Measurements from ENCODE around the gene PCDHA11.
"Not testable (repeated sequence)": the region's sequence is repeated elsewhere in the genome, so short reads cannot be mapped to it uniquely, and the experiment has no call there.

PCDHA11 gene

GRCh38 chr5:140868721-140869554 is at the start of gene PCDHA11:
Gene PCDHA11, plus strand, starts transcription at chr5:140868957. Its CDS starts 147 bp downstream, at chr5:140869104.
- in situ Hi-C loops (cut with MboI; ENCODE audit: low sequenced_read_pairs): no loop called here

DNA sequence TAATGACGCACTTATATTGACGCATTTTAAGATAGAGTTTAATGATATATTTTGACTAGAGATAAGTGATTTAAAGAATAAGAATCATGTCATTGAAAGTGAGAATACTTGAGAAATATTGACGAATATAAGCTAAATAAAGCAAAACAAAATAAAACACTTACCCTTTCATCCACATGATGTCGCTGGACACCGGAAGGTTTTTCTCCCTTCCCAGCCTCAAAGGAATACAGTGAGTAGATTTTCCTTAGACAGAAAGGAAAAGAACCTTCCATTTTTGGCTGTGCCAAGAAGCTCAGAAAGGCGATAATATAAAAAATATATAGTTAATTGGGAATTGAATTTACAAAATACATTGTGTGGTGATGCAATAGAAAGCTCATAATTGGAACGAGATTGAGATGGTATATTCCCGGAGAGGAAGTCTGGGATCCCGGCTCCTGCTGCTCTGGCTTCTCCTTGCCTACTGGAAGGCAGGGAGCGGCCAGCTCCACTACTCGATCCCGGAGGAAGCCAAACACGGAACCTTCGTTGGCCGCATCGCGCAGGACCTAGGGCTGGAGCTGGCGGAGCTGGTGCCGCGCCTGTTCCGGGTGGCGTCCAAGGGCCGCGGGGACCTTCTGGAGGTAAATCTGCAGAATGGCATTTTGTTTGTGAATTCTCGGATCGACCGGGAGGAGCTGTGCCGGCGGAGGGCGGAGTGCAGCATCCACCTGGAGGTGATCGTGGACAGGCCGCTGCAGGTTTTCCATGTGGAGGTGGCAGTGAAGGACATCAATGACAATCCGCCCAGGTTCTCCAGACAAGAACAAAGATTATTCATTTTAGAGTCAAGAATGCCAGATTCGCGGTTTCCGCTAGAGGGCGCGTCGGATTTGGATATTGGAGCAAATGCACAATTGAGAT is 47.1 kb upstream of the PCDHA11 start, which contains the start of gene PCDHA5:
Gene PCDHA5 (plus strand): TSS at position 239 of the 906 bp plus-strand sequence.
- in situ Hi-C loops (cut with MboI; ENCODE audit: low sequenced_read_pairs): no loop called here

DNA sequence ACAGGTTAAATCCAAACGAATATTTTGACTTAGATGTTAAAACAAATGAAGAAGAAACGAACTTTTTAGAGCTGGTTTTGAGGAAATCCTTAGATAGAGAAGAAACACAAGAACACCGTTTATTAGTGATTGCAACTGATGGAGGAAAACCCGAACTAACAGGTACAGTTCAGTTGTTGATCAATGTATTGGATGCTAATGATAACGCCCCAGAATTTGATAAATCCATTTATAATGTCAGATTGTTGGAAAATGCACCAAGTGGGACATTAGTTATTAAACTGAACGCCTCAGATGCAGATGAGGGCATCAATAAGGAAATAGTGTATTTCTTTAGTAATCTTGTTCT is 46.5 kb upstream of the PCDHA11 start:
- in situ Hi-C loops (cut with MboI; ENCODE audit: low sequenced_read_pairs): no loop called here

GRCh38 chr5:140822969-140823368 is 45.8 kb upstream of the PCDHA11 start:
- in situ Hi-C loops (cut with MboI; ENCODE audit: low sequenced_read_pairs): not testable (repeated sequence)

- in situ Hi-C loops (cut with MboI; ENCODE audit: low sequenced_read_pairs): no loop called here
These were observed 45.3 kb upstream of the PCDHA11 start for GRCh38 chr5:140823475-140823874.

DNA sequence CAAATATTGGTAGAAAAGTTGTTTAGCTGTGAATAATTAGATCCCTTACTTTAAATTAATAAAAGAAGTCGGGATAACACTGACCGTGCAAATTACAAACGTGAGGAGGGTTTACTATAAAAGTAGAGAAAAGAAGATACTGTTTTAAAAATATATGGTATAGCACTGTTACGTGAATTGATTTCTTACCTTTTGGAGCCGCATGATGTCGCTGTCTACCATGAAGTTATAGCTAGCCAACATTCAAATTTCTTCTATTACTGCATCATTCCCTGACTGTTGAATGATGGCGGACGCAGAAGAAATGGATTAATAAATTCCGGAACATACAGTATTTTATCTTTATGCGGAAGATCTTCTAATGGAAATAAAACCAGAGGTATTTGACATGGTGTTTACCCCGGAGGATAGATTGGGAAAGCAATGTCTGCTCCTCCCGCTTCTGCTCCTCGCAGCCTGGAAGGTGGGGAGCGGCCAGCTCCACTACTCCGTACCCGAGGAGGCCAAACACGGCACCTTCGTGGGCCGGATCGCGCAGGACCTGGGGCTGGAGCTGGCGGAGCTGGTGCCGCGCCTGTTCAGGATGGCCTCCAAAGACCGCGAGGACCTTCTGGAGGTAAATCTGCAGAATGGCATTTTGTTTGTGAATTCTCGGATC is 40.9 kb upstream of the PCDHA11 start, which contains the start of gene PCDHA6:
Gene PCDHA6 (plus strand): TSS at position 257 of the 658 bp plus-strand sequence. CDS start 132 bp downstream, at position 389.
- in situ Hi-C loops (cut with MboI; ENCODE audit: low sequenced_read_pairs): no loop called here

DNA sequence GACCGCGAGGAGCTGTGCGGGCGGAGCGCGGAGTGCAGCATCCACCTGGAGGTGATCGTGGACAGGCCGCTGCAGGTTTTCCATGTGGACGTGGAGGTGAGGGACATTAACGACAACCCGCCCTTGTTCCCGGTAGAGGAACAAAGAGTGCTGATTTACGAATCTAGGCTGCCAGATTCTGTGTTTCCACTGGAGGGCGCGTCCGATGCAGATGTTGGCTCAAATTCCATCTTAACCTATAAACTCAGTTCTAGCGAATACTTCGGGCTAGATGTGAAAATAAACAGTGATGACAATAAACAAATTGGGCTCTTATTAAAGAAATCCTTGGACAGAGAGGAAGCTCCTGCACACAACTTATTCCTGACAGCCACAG is 40.4 kb upstream of the PCDHA11 start:
- in situ Hi-C loops (cut with MboI; ENCODE audit: low sequenced_read_pairs): no loop called here

DNA sequence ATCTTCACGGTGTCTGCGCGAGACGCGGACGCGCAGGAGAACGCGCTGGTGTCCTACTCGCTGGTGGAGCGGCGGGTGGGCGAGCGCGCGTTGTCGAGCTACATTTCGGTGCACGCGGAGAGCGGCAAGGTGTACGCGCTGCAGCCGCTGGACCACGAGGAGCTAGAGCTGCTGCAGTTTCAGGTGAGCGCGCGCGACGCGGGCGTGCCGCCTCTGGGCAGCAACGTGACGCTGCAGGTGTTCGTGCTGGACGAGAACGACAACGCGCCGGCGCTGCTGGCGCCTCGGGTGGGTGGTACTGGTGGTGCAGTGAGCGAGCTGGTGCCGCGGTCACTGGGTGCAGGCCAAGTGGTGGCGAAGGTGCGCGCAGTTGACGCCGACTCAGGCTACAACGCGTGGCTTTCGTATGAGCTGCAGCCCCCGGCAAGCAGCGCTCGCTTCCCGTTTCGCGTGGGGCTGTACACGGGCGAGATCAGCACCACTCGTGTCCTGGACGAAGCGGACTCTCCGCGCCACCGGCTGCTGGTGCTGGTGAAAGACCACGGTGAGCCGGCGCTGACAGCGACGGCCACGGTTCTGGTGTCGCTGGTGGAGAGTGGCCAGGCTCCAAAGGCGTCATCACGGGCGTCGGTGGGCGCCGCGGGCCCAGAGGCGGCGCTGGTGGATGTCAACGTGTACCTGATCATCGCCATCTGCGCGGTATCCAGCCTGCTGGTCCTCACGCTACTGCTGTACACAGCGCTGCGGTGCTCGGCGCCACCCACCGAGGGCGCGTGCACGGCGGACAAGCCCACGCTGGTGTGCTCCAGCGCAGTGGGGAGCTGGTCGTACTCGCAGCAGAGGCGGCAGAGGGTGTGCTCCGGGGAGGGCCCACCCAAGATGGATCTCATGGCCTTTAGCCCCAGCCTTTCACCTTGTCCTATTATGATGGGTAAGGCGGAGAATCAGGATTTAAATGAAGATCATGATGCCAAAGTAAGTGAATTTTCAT is 39.0 kb upstream of the PCDHA11 start:
- in situ Hi-C loops (cut with MboI; ENCODE audit: low sequenced_read_pairs): not testable (repeated sequence)

GRCh38 chr5:140833993-140834392 is 34.8 kb upstream of the PCDHA11 start, which contains the start of gene PCDHA7:
Gene PCDHA7, plus strand, starts transcription at chr5:140834269. Its CDS starts 115 bp downstream, at chr5:140834384.
- in situ Hi-C loops (cut with MboI; ENCODE audit: low sequenced_read_pairs): no loop called here

- in situ Hi-C loops (cut with MboI; ENCODE audit: low sequenced_read_pairs): not testable (repeated sequence)
These were observed 34.2 kb upstream of the PCDHA11 start for GRCh38 chr5:140834439-140835008.

DNA sequence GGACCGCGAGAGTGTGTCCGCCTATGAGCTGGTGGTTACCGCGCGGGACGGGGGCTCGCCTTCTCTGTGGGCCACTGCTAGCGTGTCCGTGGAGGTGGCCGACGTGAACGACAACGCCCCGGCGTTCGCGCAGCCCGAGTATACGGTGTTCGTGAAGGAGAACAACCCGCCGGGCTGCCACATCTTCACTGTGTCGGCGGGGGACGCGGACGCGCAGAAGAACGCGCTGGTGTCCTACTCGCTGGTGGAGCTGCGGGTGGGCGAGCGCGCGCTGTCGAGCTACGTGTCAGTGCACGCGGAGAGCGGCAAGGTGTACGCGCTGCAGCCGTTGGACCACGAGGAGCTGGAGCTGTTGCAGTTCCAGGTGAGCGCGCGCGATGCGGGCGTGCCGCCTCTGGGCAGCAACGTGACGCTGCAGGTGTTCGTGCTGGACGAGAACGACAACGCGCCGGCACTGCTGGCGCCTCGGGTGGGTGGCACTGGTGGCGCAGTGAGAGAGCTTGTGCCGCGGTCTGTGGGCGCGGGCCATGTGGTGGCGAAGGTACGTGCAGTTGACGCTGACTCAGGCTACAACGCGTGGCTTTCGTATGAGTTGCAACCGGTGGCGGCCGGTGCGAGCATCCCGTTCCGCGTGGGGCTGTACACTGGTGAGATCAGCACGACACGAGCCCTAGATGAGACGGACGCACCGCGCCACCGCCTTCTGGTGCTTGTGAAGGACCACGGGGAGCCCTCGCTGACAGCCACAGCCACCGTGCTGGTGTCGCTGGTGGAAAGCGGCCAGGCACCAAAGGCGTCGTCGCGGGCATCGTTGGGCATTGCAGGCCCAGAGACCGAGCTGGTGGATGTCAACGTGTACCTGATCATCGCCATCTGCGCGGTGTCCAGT is 32.9 kb upstream of the PCDHA11 start:
- in situ Hi-C loops (cut with MboI; ENCODE audit: low sequenced_read_pairs): no loop called here

DNA sequence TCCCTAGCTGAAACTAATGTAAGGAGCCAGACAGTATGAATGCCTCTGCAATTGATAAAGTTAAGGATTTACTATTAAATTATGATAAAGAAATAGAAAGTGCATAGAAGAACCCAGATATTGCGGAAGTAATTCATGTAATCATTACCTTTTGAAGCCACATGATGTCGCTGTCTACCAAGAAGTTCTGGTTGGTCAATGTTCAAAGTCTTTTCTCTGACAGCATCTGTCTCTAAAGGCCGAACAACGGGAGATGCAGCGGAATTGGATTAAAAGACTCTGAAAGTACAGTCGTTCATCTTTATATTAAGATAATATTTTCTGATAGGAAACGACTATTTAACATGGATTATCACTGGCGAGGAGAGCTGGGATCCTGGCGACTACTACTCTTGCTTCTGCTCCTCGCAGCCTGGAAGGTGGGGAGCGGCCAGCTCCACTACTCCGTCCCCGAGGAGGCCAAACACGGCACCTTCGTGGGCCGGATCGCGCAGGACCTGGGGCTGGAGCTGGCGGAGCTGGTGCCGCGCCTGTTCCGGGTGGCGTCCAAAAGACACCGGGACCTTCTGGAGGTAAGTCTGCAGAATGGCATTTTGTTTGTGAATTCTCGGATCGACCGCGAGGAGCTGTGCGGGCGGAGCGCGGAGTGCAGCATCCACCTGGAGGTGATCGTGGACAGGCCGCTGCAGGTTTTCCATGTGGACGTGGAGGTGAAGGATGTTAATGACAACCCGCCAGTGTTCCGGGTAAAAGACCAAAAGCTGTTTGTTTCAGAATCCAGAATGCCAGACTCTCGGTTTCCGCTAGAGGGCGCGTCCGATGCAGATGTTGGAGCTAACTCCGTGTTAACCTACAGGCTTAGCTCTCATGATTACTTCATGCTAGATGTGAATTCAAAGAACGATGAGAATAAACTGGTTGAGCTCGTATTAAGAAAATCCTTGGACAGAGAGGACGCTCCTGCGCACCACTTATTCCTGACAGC is 27.5 kb upstream of the PCDHA11 start, which contains the start of gene PCDHA8:
Gene PCDHA8 (plus strand): TSS at position 210 of the 985 bp plus-strand sequence. CDS start 135 bp downstream, at position 345.
- in situ Hi-C loops (cut with MboI; ENCODE audit: low sequenced_read_pairs): no loop called here

DNA sequence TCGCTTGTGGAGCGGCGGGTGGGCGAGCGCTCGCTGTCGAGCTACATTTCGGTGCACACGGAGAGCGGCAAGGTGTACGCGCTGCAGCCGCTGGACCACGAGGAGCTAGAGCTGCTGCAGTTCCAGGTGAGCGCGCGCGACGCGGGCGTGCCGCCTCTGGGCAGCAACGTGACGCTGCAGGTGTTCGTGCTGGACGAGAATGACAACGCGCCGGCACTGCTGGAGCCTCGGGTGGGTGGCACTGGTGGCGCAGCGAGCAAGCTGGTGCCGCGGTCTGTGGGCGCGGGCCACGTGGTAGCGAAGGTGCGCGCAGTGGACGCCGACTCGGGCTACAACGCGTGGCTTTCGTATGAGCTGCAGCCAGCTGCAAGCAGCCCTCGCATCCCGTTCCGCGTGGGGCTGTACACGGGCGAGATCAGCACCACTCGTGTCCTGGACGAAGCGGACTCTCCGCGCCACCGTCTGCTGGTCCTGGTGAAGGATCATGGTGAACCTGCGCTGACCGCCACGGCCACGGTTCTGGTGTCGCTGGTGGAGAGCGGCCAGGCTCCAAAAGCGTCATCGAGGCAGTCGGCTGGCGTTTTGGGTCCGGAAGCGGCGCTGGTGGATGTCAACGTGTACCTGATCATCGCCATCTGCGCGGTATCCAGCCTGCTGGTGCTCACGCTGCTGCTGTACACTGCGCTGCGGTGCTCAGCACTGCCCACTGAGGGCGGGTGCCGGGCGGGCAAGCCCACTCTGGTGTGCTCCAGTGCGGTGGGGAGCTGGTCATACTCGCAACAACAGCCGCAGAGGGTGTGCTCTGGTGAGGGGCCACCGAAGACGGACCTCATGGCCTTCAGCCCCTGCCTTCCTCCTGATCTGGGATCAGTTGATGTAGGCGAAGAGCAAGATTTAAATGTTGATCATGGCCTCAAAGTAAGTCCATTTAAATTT is 25.7 kb upstream of the PCDHA11 start:
- in situ Hi-C loops (cut with MboI; ENCODE audit: low sequenced_read_pairs): no loop called here

DNA sequence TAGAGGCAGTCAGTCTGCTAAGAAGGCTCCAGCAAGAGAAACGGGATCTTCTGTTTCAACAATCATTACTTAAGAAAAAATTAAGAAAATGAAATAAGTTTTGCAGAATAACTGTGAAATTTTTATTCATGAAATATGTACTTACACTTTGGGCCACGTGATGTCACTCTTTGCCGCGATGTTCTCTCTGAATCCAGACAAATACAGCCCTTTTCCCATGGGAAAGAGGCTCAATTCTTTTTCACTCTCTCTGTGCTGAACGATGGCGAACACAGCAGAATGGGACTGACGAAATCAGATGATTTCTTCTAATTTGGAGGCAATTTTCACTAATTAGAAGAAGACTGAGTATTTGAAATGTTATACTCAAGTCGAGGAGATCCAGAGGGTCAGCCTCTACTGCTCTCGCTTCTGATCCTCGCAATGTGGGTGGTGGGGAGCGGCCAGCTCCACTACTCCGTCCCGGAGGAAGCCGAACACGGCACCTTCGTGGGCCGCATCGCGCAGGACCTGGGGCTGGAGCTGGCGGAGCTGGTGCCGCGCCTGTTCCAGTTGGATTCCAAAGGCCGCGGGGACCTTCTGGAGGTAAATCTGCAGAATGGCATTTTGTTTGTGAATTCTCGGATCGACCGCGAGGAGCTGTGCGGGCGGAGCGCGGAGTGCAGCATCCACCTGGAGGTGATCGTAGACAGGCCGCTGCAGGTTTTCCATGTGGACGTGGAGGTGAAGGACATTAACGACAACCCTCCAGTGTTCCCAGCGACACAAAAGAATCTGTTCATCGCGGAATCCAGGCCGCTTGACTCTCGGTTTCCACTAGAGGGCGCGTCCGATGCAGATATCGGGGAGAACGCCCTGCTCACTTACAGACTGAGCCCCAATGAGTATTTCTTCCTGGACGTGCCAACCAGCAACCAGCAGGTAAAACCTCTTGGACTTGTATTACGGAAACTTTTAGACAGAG is 20.3 kb upstream of the PCDHA11 start, which contains the start of gene PCDHA9:
Gene PCDHA9 (plus strand): TSS at position 244 of the 964 bp plus-strand sequence. CDS start 114 bp downstream, at position 358.
- in situ Hi-C loops (cut with MboI; ENCODE audit: low sequenced_read_pairs): not testable (repeated sequence)
